Stomach (tissue), 4 donors: ENCODE data around the gene LRRC30.

Experiments
- CTCF ChIP-seq, 7 experiments: fragments of 450-650 bp in 4 of 7; fragments of 200-600 bp in 3 of 7; sonication (generic) in 3 of 7; IDR thresholded peaks; one replicate each; pipeline ENCODE4 v1.5.1; 2016 to 2019; ENCODE audit warnings: antibody characterized with exemption in 7 of 7, control low read depth in 2 of 7, mild to moderate bottlenecking in 1 of 7
- POLR2AphosphoS5 ChIP-seq, 3 donors: sonication (generic); formaldehyde crosslinking; IDR thresholded peaks; one replicate each; pipeline ENCODE4 v1.6.1; 2016; ENCODE audit warnings: antibody characterized with exemption in 3 of 3

GRCh38 chr18:7191736-7192135 lies 39.2 kb upstream of the LRRC30 start:
- TF ChIP-seq CTCF (IDR thresholded peaks at IDR 0.05), result no peak
- TF ChIP-seq POLR2AphosphoS5 (IDR thresholded peaks at IDR 0.05), result no peak
